ENCODE measurements around the gene TXNRD2. TPM values are rescaled to one million over a fixed set of nuclear protein-coding genes. Genes with fewer than 3 reads are reported as not detected.

The TXNRD2 gene
- total and polyA plus RNA-seq, 10 of the 15 experiments (the other 5 are each of a cell fraction or from before 2014, with no cell fraction given): 1.6 to 26.0 (median 13.9) TPM

GRCh38 chr22:19853879-19854777 lies 87.5 kb downstream of the TXNRD2 start:
- peak overlapping the region; percentile 97 for H3K4me2 ChIP-seq (ENCODE audit: control insufficient read depth, insufficient read depth)
- intact Hi-C loops (cut with micrococcal nuclease; ENCODE audit: unreplicated experiment): no loop called here
- H3K79me2 ChIP-seq (ENCODE audit: control insufficient read depth, insufficient read depth, low read length): peaks cover 41% of the 10 kb centered on the region
- peaks cover 11 to 12% of the 10 kb centered on the region in 2 experiments for H3K36me3 ChIP-seq (ENCODE audit: control insufficient read depth in 2 of 2, insufficient read depth in 2 of 2, low read length in 1 of 2)
- no TSS peak for BruUV-seq (replicated peaks)
- H3K9ac ChIP-seq (ENCODE audit: control insufficient read depth, insufficient read depth, low read length): peak overlapping the region; percentile 86
- no peaks in the 10 kb centered on the region for H4K20me1 ChIP-seq (ENCODE audit: control insufficient read depth, insufficient read depth)
- ATAC-seq (peak; percentile 6), DNase-seq (ENCODE audit: low read depth, low spot score) (no peak), FAIRE-seq (no peak)
- ChIA-PET CTCF (interaction anchor here (1.0 kb wide), 1 partner anchor 124 kb away, joined by 5 read pairs; no protein-coding TSS in a partner anchor), RAD21 (ENCODE audit: unreplicated experiment) (no interaction called here), POLR2A (interaction anchor here (0.6 to 1.0 kb wide), 2 partner anchors 19 to 377 kb away, joined by 3 to 9 read pairs; no protein-coding TSS in a partner anchor), SMC1A (ENCODE audit: uncharacterized antibody, unreplicated experiment) (no interaction called here)
- WGBS (ENCODE audit: insufficient coverage, insufficient replicate concordance, low lambda C conversion rate, missing lambda C conversion rate): 1% methylated on average over 49 of the region's 49 CpGs
- in situ Hi-C loops (cut with MboI): no loop called here
- peak; percentile 11 for TF ChIP-seq MYC (IDR thresholded peaks at IDR 0.05; ENCODE audit: insufficient read depth, insufficient read length, insufficient replicate concordance, low read length, severe bottlenecking)
- 0 out of 2 replicates have a peak, but pooled peaks have one; percentile 39 for TF ChIP-seq ELK1 (IDR thresholded peaks at IDR 0.05; ENCODE audit: low read depth, low read length)
- no peak for TF ChIP-seq HDAC2 (IDR thresholded peaks at IDR 0.05)
- TF ChIP-seq NBN (IDR thresholded peaks at IDR 0.05): 0 out of 2 replicates have a peak, but pooled peaks have one; percentile 15
- no peak for TF ChIP-seq BACH1 (IDR thresholded peaks at IDR 0.05; ENCODE audit: borderline replicate concordance)
- TF ChIP-seq EGR1 (IDR thresholded peaks at IDR 0.05; ENCODE audit: borderline replicate concordance in 1 of 2, low read depth in 2 of 2, low read length in 2 of 2): peak in 1 of 2 experiments; percentile 61; a peak in 1 of 3 replicates
- H3K27ac ChIP-seq (ENCODE audit: control insufficient read depth, insufficient read depth): peak overlapping the region; percentile 71
- H3K4me3 ChIP-seq: peak overlapping the region; percentile 93
- peak overlapping the region; percentile 84 for H2AFZ ChIP-seq (ENCODE audit: control insufficient read depth, low read depth, low read length)
- H3K9me3 ChIP-seq (replicated peaks; ENCODE audit: control insufficient read depth, insufficient read depth, low read length): no peaks in the 10 kb centered on the region
- H3K27me3 ChIP-seq (replicated peaks in 1 of 2; ENCODE audit: control insufficient read depth in 2 of 2, insufficient read depth in 2 of 2, low read length in 1 of 2): no peaks in the 10 kb centered on the region
- H3K4me1 ChIP-seq (ENCODE audit: control insufficient read depth, insufficient read depth, low read length): peaks cover 9% of the 10 kb centered on the region
